Stimulated activated CD4-positive, alpha-beta T cell treated with anti-CD3 and anti-CD28 coated beads, Interleukin-2, amount 100 ng/mL, for 48 hours (primary cell): Measurements from ENCODE around the gene SPCS3.

ENCODE experiments used
- DNase-seq, 2 donors: peaks; one replicate each; pipeline ENCODE4 v3.0.0-alpha.2; 2020

SPCS3 gene

DNA sequence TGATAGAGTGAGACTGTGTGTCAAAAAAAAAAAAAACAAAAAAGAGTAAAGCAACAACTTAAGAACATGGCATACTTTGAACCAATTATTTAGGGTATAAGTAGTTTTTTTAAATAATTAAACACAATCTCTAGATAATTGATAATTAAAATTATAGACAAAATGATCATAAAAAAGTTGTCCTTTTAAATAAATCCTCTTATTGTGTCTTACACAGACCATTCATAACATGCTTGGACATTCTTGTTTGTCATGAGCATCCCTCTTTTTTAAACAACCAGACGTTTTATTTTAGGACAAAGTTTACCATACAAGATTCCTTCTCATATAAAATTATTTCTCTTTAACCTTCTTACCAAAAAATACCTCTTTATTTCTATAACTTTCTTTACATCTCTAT is 35.1 kb downstream of the SPCS3 start:
- no peak for DNase-seq

DNA sequence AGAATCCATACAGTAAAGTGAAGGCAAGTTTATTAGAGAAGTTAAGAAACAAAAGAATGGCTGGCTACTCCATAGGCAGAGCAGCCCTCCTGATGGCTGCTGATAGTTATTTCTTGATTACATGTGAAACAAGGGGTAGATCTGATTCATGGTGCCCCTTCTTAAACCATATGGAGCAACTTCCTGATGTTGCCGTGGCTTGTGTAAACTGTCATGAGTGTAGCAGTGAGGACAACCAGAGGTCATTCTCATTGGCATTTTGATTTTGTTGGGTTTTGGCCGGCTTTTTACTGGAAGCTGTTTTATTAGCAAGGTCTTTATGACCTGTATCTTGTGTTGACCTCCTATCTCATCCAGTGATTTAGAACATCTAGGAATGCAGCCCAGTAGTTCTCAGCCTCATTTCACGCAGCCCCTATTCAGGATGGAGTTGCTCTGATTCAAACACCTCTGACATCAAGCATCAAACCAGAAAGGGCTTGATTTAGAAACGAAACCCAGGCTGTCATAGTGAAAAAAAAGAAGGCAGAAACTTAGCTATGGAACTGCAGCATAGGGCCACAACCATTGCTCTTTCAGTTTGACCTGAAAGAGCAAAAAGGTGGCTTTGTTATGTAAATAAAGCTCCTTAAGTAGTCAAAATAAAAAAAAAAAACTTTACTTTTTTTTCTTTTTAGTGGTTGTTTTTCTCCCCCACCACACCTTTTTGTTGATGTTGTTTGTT is 37.8 kb downstream of the SPCS3 start:
- DNase-seq, result no peak

DNA sequence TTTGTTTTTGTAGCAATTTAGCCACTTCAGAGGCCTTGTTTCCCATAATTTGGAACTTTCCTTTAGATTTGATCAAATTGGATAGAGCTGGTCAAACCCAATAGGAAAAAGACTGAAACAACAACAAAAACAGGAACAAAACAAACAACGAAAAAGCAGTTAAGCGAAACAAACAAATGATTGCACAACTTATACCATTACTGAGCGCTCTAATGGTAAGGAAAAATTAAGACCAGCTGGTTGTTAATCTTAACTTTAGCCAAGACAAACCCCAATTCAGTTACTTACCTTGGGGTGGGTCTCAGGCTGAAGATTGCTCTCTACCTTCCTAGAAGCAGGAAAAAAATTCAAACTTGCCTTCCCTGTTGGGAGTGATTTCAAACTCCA is 38.3 kb downstream of the SPCS3 start:
- DNase-seq, result no peak

DNA sequence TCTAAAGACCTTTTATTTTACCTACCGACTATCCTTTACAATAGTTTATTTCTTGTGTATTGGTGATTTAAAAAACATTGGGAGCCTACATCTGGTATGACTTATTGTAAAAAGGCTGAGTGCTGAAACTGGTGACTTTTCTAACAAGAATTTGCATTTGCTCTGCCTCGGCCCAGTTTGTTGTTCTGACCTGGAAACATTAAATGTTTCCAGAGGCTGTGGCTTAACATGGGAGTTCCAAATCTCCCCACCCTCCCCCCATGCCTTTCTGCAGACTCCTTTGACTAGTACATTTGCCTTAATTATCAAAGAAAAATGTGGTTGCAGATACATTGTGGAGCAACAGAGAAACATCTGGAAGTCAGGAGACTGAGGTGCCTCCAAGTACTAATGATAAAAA is 39.8 kb downstream of the SPCS3 start:
- DNase-seq, result no peak

DNA sequence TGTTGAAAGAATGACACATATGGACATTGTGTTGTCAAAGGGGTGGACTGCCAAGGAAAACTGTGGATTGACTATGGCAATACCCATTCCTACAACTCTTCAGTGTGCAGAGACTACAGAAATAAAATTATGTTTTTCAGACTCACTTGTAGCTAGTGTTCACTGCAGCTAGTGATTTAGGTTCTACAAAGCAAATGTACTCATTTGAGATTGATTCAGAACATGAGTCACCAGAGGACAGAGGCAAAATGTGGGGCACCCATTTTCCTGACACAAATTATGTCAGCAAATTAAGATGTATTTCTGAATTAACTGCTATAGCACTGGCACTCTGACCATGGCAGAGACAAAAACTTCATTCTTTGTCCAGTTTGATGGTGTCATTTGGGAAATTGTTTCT is 40.7 kb downstream of the SPCS3 start:
- no peak for DNase-seq

DNA sequence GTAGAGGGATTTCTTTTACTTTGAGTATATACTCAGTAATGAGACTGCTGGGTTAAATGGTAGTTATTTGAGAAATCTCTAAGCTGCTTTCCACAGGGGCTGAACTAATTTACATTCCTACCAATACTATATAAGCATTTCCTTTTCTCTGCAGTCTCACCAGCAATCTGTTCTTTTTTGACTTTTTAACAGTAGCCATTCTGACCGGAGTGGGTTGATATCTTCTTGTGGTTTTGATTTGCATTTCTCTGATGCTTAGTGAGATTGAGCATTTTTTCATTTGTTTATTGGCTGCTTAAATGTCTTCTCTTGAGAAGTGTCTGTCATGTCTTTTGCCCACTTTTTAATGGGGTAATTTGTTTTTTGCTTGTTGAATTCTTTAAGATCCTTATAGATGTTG is 43.3 kb downstream of the SPCS3 start:
- no peak for DNase-seq

DNA sequence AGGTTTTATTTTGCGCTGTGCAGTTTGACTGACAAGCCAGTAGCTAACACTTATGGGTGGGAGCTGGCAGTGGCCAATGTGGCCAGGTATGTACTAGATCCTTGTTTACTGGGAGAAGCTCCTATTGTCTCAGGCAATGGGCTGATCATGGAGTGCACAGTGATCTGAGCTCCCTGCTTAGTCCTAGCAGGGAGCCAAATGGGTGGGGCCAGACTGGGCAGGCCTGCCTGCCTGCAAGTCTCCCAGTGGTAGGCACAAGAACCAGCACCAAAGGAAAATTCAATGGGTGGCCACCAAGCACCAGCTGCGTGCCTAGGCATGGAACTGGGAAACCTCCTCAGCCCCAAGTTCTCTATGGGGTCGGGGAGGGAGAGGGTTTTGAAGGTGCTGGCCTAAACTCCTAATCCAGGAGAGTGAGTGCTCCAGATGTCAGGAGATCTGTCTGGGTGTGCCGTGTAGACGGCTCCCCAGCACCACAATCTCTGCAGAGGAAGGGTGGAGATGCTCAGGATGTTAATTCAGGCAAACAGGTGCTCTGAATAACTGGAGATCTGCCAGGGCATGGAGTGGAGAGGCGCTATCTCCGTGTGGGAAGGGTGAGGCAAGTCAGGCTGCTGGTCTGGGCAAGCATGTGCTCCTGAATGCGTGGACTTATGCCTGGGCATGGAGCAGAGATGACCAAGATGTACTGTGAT is 48.2 kb downstream of the SPCS3 start:
- DNase-seq, result no peak

DNA sequence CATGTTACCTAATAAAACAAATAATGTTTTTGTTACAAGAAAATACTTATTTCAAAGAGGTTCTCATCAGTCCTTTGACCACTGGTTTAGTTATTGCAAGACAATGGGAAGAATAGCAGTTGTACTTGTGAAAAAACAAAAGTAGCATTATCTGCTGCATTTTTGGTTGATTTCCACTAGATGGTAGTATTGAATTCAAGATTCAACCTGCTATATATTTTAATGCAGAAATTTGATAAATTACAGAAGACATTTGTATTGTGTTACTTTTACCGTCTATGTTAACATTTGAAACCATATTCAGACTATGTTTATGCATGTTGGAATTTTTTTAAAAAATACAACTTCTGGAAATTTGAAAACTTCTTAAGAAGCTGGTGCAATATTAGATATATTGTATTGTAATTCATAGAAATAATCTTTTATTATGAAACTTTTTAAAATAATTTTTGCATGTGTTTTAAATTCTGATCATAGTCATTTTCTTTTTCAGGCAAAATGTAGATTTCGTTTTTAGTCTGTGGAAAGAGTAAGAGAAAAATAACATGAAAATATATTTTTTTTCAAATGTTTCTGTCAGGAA is 56.4 kb downstream of the SPCS3 start:
- DNase-seq, result no peak

DNA sequence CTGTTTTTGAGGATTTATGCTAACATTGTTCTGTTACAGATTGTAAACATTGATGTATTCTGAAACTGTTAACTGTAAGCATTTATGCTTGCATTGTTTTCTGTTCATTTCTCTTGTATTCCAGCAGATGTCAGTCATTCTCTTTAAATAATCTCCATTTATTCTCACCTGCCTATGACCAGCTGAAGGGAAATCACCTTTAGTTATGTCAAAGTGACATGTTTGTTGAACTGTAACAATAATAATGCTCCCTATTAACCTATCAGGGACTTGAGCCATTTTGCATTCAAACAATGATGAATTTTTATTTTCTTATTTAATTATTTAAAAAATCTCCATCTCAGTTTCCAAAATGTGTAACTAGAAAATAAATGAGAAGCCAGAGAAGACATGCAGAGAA is 58.0 kb downstream of the SPCS3 start:
- no peak for DNase-seq

DNA sequence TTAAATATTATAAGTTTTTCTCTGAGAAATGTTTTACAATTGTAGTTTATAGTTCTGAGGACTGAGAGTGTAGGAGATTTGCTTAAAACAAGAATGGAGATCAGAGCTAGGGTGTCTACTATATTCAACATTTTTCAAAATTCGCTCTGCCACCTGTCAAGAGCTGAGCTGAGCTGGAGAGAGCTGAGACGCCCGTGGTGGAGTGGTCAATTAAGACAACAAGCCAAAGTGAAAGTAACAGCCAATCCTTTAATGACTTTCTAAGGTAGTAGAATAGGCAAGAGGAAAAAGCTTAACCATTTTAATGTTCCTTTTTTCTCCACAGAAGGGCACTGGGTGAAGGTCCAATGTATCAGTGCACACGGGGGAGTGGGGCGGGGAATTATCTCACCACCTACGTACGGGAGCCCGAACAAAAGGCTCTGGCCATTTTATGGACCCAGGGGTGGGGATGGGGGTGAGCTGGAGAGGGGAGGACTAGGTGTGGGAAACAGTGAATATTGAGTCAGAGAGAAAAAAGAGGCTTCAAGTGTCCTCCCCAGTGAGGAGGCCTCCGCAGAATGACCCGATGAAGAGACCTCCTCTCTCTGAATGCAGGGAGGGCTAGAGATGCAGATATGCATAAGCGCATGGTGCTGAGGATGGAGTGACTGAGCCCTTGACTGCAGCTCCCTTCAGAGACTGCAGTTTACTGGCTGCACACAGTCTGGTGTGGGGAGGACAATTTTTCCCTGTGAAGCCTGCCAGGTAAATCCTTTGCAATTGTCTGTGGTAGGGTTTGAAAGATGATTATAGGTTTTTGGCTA is 60.8 kb downstream of the SPCS3 start:
- DNase-seq, result no peak
